Hepatocyte (in vitro differentiated cells): ENCODE results near the gene SPEG.

Experiments
- EZH2 ChIP-seq: fragments of 200-600 bp; sonication (generic); IDR thresholded peaks from 2 replicates; pipeline ENCODE4 v1.6.1; 2016; ENCODE audit warnings: antibody characterized with exemption, mild to moderate bottlenecking, borderline replicate concordance
- TF ChIP-seq, protein P1 (sequence below): fragments of 200-600 bp; sonication (generic); IDR thresholded peaks from 2 replicates; pipeline ENCODE4 v1.5.1; 2016; ENCODE audit warnings: antibody characterized with exemption, mild to moderate bottlenecking; ENCODE audit not compliant: poor library complexity

DNA sequence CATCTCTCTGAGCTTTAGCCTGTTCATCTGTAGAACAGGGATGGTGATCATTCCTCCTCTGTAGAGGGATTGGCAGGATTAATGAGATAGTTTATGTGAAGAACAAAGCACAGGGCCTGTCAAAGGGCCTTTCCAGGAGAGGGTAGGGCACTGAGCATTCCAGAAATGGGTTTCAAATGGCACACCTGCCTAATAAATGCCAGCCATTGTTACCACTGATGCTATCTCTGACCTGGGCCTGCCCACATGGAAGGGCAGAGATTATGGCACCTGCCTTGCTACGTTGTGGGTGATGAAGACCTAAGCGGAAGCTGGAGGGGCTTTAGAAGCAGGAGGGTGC, 33.1 kb downstream of the SPEG start:
- TF ChIP-seq, protein P1, sequence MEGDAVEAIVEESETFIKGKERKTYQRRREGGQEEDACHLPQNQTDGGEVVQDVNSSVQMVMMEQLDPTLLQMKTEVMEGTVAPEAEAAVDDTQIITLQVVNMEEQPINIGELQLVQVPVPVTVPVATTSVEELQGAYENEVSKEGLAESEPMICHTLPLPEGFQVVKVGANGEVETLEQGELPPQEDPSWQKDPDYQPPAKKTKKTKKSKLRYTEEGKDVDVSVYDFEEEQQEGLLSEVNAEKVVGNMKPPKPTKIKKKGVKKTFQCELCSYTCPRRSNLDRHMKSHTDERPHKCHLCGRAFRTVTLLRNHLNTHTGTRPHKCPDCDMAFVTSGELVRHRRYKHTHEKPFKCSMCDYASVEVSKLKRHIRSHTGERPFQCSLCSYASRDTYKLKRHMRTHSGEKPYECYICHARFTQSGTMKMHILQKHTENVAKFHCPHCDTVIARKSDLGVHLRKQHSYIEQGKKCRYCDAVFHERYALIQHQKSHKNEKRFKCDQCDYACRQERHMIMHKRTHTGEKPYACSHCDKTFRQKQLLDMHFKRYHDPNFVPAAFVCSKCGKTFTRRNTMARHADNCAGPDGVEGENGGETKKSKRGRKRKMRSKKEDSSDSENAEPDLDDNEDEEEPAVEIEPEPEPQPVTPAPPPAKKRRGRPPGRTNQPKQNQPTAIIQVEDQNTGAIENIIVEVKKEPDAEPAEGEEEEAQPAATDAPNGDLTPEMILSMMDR = no peak
- no peak for TF ChIP-seq EZH2
